Thyroid gland (tissue), 4 donors: ENCODE measurements around the gene GCK. TPM values are rescaled to one million over a fixed set of nuclear protein-coding genes. Genes with fewer than 3 reads are reported as not detected.

Experiments
- DNase-seq, 2 donors: peaks; one replicate each; pipeline ENCODE4 v3.0.0-alpha.2; 2019
- H3K27ac ChIP-seq, 3 donors: fragments of 200-600 bp; sonication (generic); 1 replicate in 2 of 3; 2 replicates in 1 of 3; pipeline ENCODE4 v1.5.1; 2016 to 2019; ENCODE audit warnings: mild to moderate bottlenecking in 1 of 3, moderate library complexity in 1 of 3
- H3K27me3 ChIP-seq: fragments of 200-600 bp; sonication (generic); one replicate; pipeline ENCODE4 v1.5.1; 2019
- H3K36me3 ChIP-seq, 2 donors: fragments of 200-600 bp; sonication (generic); one replicate each; pipeline ENCODE4 v1.5.1; 2016 to 2019
- H3K4me1 ChIP-seq, 2 donors: fragments of 200-600 bp; sonication (generic); one replicate each; pipeline ENCODE4 v1.5.1; 2017 to 2019
- H3K4me3 ChIP-seq, 3 donors: fragments of 200-600 bp; sonication (generic); replicated peaks in 1 of 3; 1 replicate in 2 of 3; 2 replicates in 1 of 3; pipeline ENCODE4 v1.5.1; 2016; ENCODE audit warnings: mild to moderate bottlenecking in 1 of 3
- H3K9me3 ChIP-seq: fragments of 200-600 bp; sonication (generic); one replicate; pipeline ENCODE4 v1.5.1; 2017
- POLR2A ChIP-seq, 2 donors: fragments of 450-650 bp; IDR thresholded peaks; one replicate each; pipeline ENCODE4 v1.6.1; 2017; ENCODE audit warnings: antibody characterized with exemption in 2 of 2, mild to moderate bottlenecking in 2 of 2, moderate library complexity in 1 of 2
- WGBS, 2 donors: methylation state at CpG; one replicate each; pipeline ENCODE4 v1.1.5; 2017; 5-methylcytosine and 5-hydroxymethylcytosine counted together
- intact Hi-C: fragments of 100-400 bp; cut with DNase I; formaldehyde crosslinking; loops from one replicate; pipeline ENCODE4 v1.15.1; 2023
- total RNA-seq, 4 donors: library from RNA; depleted of rRNA; stranded (reverse); fragments of >200 nt; gene quantifications; one replicate each; pipeline ENCODE4 v1.2.3, GENCODE V29; 2016
- TF ChIP-seq, protein P1 (sequence below), 6 experiments: fragments of 200-600 bp in 3 of 6; fragments of 450-650 bp in 3 of 6; sonication (generic) in 3 of 6; IDR thresholded peaks; one replicate each; pipeline ENCODE4 v1.5.1; 2016 to 2019; ENCODE audit warnings: antibody characterized with exemption in 6 of 6, mild to moderate bottlenecking in 2 of 6, inconsistent platforms in 1 of 6, moderate library complexity in 1 of 6

Gene GCK
- under 1 TPM in 2 of 4 donors, not detected in 2; 0.22 to 0.73 TPM for total RNA-seq

DNA sequence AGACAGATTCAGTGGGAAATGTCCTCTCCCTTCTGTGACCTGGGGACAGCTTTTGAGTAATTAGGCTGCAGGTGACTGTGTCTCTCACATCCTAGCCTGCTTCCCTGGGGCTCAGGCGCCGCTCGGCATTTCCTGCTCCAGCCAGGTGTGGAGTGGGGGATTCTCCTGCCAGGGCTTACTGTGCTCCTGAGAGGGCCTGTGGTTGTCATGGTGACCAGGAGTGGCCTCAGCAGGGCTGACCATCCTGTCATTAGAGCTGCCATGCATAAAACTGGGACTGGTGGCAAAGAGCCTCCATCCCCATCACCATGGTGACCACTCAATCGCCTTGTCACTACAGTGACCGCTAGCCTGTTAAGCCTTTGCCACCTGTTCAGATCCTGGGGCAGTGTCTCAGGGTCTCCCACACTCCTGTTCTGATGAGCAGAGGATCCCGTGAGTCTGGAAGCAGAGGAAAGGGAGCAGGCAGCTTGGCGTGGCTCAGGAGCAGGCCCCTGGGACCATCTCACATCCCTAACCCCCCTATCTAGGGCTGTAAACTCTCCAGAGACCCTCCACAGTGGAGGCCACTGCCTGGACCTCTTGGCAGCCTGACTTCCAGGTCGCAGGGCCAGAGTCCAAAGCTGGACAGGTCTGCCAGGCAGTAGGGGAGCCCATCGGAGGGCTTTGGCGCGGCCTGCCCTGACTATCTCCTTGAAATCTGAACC, at the start of gene GCK:
Gene GCK, minus strand, starts transcription at position 154 of the 707 bp plus-strand sequence. CDS start 486 bp downstream, outside the sequence.
- peak; percentile 89 to 96 for DNase-seq
- H3K27ac ChIP-seq: no peak within 1 kb of the TSS
- peaks cover 0 to 3% of the 10 kb centered on the region in 2 donors for H3K4me1 ChIP-seq
- WGBS, 2 donors: 58 to 75% methylated on average over 5 to 8 of the region's 11 CpGs
- no peaks in the 10 kb centered on the region for H3K36me3 ChIP-seq
- no peaks in the 10 kb centered on the region for H3K27me3 ChIP-seq
- intact Hi-C loops: no loop called here
- TF ChIP-seq, protein P1, sequence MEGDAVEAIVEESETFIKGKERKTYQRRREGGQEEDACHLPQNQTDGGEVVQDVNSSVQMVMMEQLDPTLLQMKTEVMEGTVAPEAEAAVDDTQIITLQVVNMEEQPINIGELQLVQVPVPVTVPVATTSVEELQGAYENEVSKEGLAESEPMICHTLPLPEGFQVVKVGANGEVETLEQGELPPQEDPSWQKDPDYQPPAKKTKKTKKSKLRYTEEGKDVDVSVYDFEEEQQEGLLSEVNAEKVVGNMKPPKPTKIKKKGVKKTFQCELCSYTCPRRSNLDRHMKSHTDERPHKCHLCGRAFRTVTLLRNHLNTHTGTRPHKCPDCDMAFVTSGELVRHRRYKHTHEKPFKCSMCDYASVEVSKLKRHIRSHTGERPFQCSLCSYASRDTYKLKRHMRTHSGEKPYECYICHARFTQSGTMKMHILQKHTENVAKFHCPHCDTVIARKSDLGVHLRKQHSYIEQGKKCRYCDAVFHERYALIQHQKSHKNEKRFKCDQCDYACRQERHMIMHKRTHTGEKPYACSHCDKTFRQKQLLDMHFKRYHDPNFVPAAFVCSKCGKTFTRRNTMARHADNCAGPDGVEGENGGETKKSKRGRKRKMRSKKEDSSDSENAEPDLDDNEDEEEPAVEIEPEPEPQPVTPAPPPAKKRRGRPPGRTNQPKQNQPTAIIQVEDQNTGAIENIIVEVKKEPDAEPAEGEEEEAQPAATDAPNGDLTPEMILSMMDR (IDR thresholded peaks at IDR 0.05): no peak
- TF ChIP-seq POLR2A (IDR thresholded peaks at IDR 0.05): no peak
- H3K4me3 ChIP-seq: no peak within 1 kb of the TSS
- H3K9me3 ChIP-seq: no peaks in the 10 kb centered on the region

DNA sequence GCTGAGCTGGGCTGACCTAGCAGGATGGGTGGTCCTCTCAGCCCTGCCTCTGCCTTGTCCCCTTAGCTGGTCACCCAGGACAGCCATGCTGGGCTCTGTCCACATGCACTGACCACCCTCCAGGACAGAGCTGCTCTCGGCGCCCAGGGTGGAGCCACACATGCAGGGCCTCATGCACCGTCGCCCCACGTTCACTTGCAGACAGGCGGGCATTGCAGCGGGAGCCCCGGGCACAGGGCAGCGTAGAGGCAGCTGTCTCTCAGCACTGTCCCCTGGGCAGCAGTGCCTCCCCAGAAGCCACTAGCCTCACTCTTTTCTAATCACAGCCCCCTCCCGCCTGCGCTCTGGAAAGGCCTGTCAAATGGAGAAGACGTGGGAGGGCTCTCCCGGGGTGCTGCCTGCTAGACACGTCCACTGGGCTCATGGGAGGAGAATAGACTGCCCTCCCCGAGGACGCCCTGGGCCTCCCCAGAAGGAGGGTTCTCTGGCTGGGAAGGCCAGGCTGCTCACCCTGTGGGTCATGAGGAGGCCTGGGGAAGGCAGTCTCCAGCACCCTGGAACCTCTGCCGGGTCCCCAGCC, 49.0 kb upstream of the GCK start:
- no peak for DNase-seq
- Histone ChIP-seq H3K4me1 (peaks cover 3 to 6% of the 10 kb centered on the region in 2 donors), H3K27me3 (no peaks in the 10 kb centered on the region), H3K36me3 (no peaks in the 10 kb centered on the region), H3K9me3 (no peaks in the 10 kb centered on the region), H3K4me3 (no peak overlapping the region), H3K27ac (no peak overlapping the region)
- intact Hi-C loops: no loop called here
- TF ChIP-seq POLR2A (IDR thresholded peaks at IDR 0.05): no peak
- TF ChIP-seq, protein P1 (IDR thresholded peaks at IDR 0.05): no peak
- WGBS, 2 donors: 66 to 86% methylated on average over 7 to 8 of the region's 17 CpGs

DNA sequence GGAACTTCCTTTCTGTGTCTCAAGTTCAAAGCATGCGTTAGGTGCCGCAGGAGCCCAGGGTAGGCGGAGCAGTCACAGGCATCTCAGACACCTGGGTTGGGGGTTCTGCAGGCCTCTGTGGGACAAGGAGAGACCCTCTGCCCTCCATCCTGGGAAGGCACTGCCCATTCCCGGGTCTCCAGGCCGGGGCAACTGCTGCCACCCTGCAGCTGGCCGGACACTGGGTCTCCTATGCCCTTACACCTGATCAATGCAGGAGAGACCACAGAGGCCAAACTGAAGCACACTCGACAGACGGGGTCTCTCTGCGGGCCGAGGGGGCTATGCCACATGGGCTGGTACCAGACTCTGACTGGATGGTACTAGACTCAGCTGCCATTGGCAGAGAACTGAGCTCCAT, 48.5 kb upstream of the GCK start:
- H3K4me1 ChIP-seq: peaks cover 3 to 6% of the 10 kb centered on the region in 2 donors
- H3K27me3 ChIP-seq: no peaks in the 10 kb centered on the region
- TF ChIP-seq, protein P1 (IDR thresholded peaks at IDR 0.05): no peak
- no peak for TF ChIP-seq POLR2A (IDR thresholded peaks at IDR 0.05)
- DNase-seq: no peak
- no peak overlapping the region for H3K4me3 ChIP-seq
- intact Hi-C loops: no loop called here
- no peaks in the 10 kb centered on the region for H3K9me3 ChIP-seq
- H3K27ac ChIP-seq: no peak overlapping the region
- 89% methylated on average over 6 of the region's 10 CpGs; no CpG with 5 or more reads in 1 of the 2 donors for WGBS, 2 donors
- no peaks in the 10 kb centered on the region for H3K36me3 ChIP-seq

DNA sequence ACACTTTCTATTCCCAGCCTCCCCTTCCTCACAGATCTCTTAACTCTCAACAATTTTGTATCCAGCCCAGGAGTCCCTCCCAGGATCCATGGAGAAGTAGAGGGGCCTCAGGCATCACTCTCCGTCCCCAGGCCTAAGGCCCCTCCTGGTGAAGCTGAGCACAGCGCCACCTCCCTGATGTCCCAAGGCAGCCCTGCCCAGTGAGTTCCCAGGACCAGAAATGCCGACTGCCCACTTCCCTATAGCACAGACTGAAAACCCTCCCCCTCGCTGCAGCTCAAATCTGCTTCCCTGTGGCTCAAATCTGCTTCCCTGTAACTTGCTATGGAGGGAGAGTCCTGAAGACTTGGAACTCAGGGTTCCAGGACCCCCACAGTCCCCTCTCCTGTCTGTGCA, 47.1 kb upstream of the GCK start:
- peaks cover 3 to 4% of the 10 kb centered on the region in 2 donors for H3K4me1 ChIP-seq
- H3K36me3 ChIP-seq: no peaks in the 10 kb centered on the region
- no peaks in the 10 kb centered on the region for H3K9me3 ChIP-seq
- intact Hi-C loops: no loop called here
- H3K4me3 ChIP-seq: no peak overlapping the region
- TF ChIP-seq, protein P1 (IDR thresholded peaks at IDR 0.05): no peak
- no peak for TF ChIP-seq POLR2A (IDR thresholded peaks at IDR 0.05)
- no peaks in the 10 kb centered on the region for H3K27me3 ChIP-seq
- no peak for DNase-seq
- no peak overlapping the region for H3K27ac ChIP-seq
- 75 to 86% methylated on average over 4 of the region's 4 CpGs for WGBS, 2 donors
